ENCODE measurements around the gene RAB8B. TPM values are rescaled to one million over a fixed set of nuclear protein-coding genes. Genes with fewer than 3 reads are reported as not detected.

The RAB8B gene
- total and polyA plus RNA-seq, 2 of the 13 experiments (the other 11 are each of a cell fraction or from before 2014, with no cell fraction given), result 6.8 to 14.2 TPM

GRCh38 chr15:63288778-63289378 lies 99.5 kb downstream of the RAB8B start (continued):
- TF ChIP-seq SIX4 (CRISPR knock-in tag; IDR thresholded peaks at IDR 0.05) (no peak), SMC3 (IDR thresholded peaks at IDR 0.05; ENCODE audit: low read length) (peak; percentile 65), BCL6 (CRISPR knock-in tag; IDR thresholded peaks at IDR 0.05) (no peak), PCBP1 (IDR thresholded peaks at IDR 0.05; ENCODE audit: borderline replicate concordance, low read depth, low read length) (no peak), ZNF282 (IDR thresholded peaks at IDR 0.05; ENCODE audit: partially characterized antibody) (no peak), RBFOX2 (IDR thresholded peaks at IDR 0.05; ENCODE audit: low read depth, low read length) (no peak), ZNF354B (CRISPR knock-in tag; IDR thresholded peaks at IDR 0.05) (no peak), CREB3 (CRISPR knock-in tag; IDR thresholded peaks at IDR 0.05) (no peak), ZNF598 (CRISPR knock-in tag; IDR thresholded peaks at IDR 0.05; ENCODE audit: borderline replicate concordance) (no peak), JUN (CRISPR knock-in tag; IDR thresholded peaks at IDR 0.05) (no peak), ZNF7 (CRISPR knock-in tag; IDR thresholded peaks at IDR 0.05) (no peak), ETV5 (CRISPR knock-in tag; IDR thresholded peaks at IDR 0.05; ENCODE audit: borderline replicate concordance) (no peak), EED (CRISPR knock-in tag; IDR thresholded peaks at IDR 0.05) (no peak), CC2D1A (CRISPR knock-in tag; IDR thresholded peaks at IDR 0.05) (no peak)
- TF ChIP-seq, protein P1, sequence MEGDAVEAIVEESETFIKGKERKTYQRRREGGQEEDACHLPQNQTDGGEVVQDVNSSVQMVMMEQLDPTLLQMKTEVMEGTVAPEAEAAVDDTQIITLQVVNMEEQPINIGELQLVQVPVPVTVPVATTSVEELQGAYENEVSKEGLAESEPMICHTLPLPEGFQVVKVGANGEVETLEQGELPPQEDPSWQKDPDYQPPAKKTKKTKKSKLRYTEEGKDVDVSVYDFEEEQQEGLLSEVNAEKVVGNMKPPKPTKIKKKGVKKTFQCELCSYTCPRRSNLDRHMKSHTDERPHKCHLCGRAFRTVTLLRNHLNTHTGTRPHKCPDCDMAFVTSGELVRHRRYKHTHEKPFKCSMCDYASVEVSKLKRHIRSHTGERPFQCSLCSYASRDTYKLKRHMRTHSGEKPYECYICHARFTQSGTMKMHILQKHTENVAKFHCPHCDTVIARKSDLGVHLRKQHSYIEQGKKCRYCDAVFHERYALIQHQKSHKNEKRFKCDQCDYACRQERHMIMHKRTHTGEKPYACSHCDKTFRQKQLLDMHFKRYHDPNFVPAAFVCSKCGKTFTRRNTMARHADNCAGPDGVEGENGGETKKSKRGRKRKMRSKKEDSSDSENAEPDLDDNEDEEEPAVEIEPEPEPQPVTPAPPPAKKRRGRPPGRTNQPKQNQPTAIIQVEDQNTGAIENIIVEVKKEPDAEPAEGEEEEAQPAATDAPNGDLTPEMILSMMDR (CRISPR knock-in tag; IDR thresholded peaks at IDR 0.05), result peak; percentile 66
- TF ChIP-seq, protein P2, sequence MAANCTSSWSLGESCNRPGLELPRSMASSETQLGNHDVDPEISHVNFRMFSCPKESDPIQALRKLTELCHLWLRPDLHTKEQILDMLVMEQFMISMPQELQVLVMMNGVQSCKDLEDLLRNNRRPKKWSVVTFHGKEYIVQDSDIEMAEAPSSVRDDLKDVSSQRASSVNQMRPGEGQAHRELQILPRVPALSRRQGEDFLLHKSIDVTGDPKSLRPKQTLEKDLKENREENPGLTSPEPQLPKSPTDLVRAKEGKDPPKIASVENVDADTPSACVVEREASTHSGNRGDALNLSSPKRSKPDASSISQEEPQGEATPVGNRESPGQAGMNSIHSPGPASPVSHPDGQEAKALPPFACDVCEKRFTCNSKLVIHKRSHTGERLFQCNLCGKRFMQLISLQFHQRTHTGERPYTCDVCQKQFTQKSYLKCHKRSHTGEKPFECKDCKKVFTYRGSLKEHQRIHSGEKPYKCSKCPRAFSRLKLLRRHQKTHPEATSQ (CRISPR knock-in tag; IDR thresholded peaks at IDR 0.05; ENCODE audit: borderline replicate concordance), result no peak
- TF ChIP-seq, protein P3, sequence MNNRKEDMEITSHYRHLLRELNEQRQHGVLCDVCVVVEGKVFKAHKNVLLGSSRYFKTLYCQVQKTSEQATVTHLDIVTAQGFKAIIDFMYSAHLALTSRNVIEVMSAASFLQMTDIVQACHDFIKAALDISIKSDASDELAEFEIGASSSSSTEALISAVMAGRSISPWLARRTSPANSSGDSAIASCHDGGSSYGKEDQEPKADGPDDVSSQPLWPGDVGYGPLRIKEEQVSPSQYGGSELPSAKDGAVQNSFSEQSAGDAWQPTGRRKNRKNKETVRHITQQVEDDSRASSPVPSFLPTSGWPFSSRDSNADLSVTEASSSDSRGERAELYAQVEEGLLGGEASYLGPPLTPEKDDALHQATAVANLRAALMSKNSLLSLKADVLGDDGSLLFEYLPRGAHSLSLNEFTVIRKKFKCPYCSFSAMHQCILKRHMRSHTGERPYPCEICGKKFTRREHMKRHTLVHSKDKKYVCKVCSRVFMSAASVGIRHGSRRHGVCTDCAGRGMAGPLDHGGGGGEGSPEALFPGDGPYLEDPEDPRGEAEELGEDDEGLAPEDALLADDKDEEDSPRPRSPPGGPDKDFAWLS (CRISPR knock-in tag; IDR thresholded peaks at IDR 0.05; ENCODE audit: borderline replicate concordance), result no peak

Data from HepG2 (cell line).